Activated T-helper 17 cell treated with anti-CD3 and anti-CD28 coated beads, Interleukin-2, amount 50 U/mL, for 72 hours (primary cell): ENCODE data around the gene GAS2. TPM values are rescaled to one million over a fixed set of nuclear protein-coding genes. Genes with fewer than 3 reads are reported as not detected.
"Not testable (repeated sequence)": the region's sequence is repeated elsewhere in the genome, so short reads cannot be mapped to it uniquely, and the experiment has no call there.

ENCODE experiments used
- ATAC-seq: fragments of 150-1000 bp; cut with Tn5 transposase; replicated peaks from 2 replicates; pipeline ENCODE4 v1.10.0; 2021; ENCODE audit warnings: mild to moderate bottlenecking, moderate library complexity
- H3K27ac Mint-ChIP-seq: one replicate; pipeline ENCODE4 v1.8.0; 2022; ENCODE audit warnings: mixed read lengths
- H3K27me3 Mint-ChIP-seq: one replicate; pipeline ENCODE4 v1.8.0; 2022; ENCODE audit warnings: mixed read lengths
- H3K36me3 Mint-ChIP-seq: one replicate; pipeline ENCODE4 v1.8.0; 2022; ENCODE audit warnings: low read depth, mild to moderate bottlenecking, mixed read lengths
- H3K4me1 Mint-ChIP-seq: one replicate; pipeline ENCODE4 v1.8.0; 2022; ENCODE audit warnings: mixed read lengths
- H3K4me3 Mint-ChIP-seq: one replicate; pipeline ENCODE4 v1.8.0; 2022; ENCODE audit warnings: mild to moderate bottlenecking, mixed read lengths
- H3K9me3 Mint-ChIP-seq: one replicate; pipeline ENCODE4 v1.8.0; 2022; ENCODE audit warnings: mixed read lengths
- total RNA-seq, 2 donors: library from RNA; stranded (reverse); gene quantifications; one replicate each; pipeline ENCODE4 v1.2.3, GENCODE V29; 2022

The GAS2 gene
- total RNA-seq = 1 to 10 TPM; 1.2 to 1.5 TPM

DNA sequence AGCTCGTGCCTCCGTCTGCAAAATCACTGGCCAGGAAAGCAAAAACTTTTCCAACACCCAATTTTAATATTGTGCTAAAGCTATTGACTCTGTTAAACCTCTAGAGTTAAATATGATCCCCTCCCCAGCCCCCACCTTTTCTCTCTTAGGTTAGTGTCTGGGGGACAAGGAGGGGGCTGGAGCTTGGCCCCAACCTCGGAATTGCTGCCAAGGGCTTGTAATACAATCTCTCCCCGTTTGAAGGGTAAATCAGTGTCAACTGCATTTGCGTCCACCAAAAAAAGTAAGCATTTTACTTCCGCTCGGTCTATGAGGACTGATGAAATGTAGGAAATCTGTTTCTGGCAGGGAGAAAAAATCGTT lies at the start of gene GAS2:
Gene GAS2, plus strand, starts transcription at position 287 of the 363 bp plus-strand sequence. CDS start 8,259 bp downstream, outside the sequence.
- H3K9me3 Mint-ChIP-seq = no peaks in the 10 kb centered on the region
- no peak for ATAC-seq
- H3K27ac Mint-ChIP-seq = no peak within 1 kb of the TSS
- peaks cover 3% of the 10 kb centered on the region for H3K4me1 Mint-ChIP-seq
- H3K4me3 Mint-ChIP-seq = peak within 1 kb of the TSS; percentile 32
- H3K36me3 Mint-ChIP-seq = no peaks in the 10 kb centered on the region
- peaks cover 39% of the 10 kb centered on the region for H3K27me3 Mint-ChIP-seq

DNA sequence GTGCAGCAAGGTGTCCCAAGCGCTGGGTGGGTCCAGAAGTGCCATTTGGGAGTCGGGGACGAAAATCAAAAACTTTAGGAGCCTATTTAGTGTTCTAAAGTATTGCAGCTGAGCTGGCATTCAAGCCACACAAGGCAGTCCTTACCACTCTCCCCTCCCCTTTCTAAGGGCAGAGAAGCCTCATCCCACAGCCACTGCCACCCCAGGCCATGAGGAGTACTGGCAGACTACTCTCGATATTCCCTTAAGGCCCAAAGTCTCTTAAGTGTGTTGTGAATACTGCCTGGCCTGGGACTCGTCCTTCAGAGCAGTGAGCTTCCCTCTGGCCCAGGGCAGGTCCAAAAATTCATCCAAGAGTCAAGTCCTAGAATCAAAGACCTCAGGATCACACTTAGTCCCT lies 48.5 kb upstream of the GAS2 start:
- Mint-ChIP-seq H3K27ac (no peak overlapping the region), H3K4me3 (no peak overlapping the region), H3K36me3 (peaks cover 19% of the 10 kb centered on the region), H3K9me3 (no peaks in the 10 kb centered on the region), H3K4me1 (peaks cover 6% of the 10 kb centered on the region), H3K27me3 (no peaks in the 10 kb centered on the region)
- no peak for ATAC-seq

DNA sequence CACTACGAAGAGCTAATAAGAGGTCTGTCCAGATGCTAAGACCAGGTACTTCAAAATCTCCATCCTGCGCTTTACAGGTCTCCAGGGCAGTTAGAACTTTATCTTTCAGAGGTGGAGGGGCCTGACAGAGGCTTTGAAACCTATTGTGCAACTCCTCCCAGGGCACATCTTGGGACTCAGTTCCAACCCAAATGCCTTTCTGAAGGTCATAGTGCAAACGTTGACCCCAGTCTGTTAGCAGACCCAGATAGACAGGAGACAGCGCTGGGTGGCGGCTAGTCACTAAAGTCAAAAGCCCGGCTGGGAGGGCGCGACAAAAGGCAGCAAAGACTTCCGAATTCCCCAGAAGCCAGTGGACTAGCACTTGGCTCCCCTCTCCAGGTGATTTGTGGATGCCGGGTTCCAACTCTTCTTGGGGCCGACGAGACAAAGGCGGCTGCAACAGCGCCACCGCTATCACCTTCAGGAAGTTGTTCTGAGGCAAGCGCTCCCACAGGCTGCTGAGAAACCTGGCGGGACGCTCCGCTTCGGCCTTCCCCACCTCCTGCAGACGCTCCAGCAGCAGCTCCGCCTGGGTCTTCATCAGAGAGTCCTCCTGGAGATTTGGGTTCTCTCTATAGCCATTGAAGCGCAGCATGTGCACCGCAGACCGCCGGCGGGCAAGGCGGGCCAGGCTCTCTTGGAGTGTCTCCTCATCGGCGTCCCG lies 41.5 kb upstream of the GAS2 start:
- no peaks in the 10 kb centered on the region for H3K27me3 Mint-ChIP-seq
- H3K4me3 Mint-ChIP-seq = peak overlapping the region; percentile 96
- peak; percentile 58 for ATAC-seq
- peaks cover 34% of the 10 kb centered on the region for H3K36me3 Mint-ChIP-seq
- H3K4me1 Mint-ChIP-seq = peaks cover 12% of the 10 kb centered on the region
- H3K9me3 Mint-ChIP-seq = no peaks in the 10 kb centered on the region
- peak overlapping the region; percentile 96 for H3K27ac Mint-ChIP-seq

DNA sequence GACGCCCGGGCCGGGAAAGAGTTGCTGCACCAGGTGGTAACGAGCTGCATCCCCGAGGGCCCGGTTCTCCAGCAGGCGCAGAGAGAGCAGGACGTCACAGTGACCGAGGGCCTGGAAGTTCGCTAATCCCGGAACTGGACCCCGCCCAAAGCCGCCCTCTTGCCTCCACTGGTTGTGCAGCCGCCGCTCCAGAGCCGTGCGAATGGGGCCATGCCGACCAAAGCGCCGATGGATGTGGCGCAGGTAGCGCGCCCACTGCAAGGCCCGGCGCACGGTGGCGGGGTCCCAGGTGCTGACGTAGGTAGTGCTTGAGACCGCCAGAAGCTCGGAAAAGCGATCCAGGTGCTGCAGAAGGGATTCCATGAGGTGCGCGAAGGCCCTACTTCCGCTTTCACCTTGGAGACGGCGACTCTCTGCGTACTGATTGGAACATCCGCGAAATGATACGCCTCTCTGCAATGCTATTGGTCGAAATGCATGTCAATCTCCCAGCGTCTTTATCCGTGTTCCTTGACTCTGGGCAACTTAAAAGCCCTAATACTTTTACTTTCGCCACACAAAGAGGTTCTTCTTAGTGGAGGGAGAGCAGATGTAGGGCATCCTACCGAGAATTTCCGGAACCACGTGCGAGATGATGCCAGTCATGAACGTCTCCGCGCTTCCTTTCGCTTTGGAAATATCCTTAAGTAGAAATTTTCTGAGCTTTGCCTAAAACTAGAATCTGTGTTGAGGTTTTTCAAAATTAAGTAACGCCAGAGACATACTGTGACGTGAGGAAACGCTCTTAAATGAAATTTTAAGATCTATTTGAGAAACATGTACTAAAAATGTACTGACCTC lies 40.7 kb upstream of the GAS2 start, which contains the start of gene FANCF:
Gene FANCF, minus strand, starts transcription at position 376 of the 840 bp plus-strand sequence. Its CDS starts 13 bp downstream, at position 363.
- Mint-ChIP-seq H3K9me3 (no peaks in the 10 kb centered on the region), H3K4me1 (peaks cover 12% of the 10 kb centered on the region), H3K4me3 (peak within 1 kb of the TSS; percentile 96)

GRCh38 chr11:22626573-22627239 lies 39.7 kb upstream of the GAS2 start:
- peak overlapping the region; percentile 96 for H3K27ac Mint-ChIP-seq
- no peak for ATAC-seq
- peak overlapping the region; percentile 96 for H3K4me3 Mint-ChIP-seq
- no peaks in the 10 kb centered on the region for H3K27me3 Mint-ChIP-seq
- H3K36me3 Mint-ChIP-seq = peaks cover 17% of the 10 kb centered on the region
- H3K4me1 Mint-ChIP-seq = peaks cover 6% of the 10 kb centered on the region
- no peaks in the 10 kb centered on the region for H3K9me3 Mint-ChIP-seq

More for the DNA sequence above, 40.7 kb upstream of the GAS2 start, which contains the start of gene FANCF:
- peaks cover 27% of the 10 kb centered on the region for H3K36me3 Mint-ChIP-seq
- peak within 1 kb of the TSS; percentile 96 for H3K27ac Mint-ChIP-seq
- no peaks in the 10 kb centered on the region for H3K27me3 Mint-ChIP-seq
- ATAC-seq = peak; percentile 97

GRCh38 chr11:22627421-22627820 lies 39.0 kb upstream of the GAS2 start:
- no peak overlapping the region for H3K27ac Mint-ChIP-seq
- no peaks in the 10 kb centered on the region for H3K9me3 Mint-ChIP-seq
- no peak overlapping the region for H3K4me3 Mint-ChIP-seq
- no peaks in the 10 kb centered on the region for H3K27me3 Mint-ChIP-seq
- no peak for ATAC-seq
- H3K4me1 Mint-ChIP-seq = peaks cover 6% of the 10 kb centered on the region
- peaks cover 16% of the 10 kb centered on the region for H3K36me3 Mint-ChIP-seq

DNA sequence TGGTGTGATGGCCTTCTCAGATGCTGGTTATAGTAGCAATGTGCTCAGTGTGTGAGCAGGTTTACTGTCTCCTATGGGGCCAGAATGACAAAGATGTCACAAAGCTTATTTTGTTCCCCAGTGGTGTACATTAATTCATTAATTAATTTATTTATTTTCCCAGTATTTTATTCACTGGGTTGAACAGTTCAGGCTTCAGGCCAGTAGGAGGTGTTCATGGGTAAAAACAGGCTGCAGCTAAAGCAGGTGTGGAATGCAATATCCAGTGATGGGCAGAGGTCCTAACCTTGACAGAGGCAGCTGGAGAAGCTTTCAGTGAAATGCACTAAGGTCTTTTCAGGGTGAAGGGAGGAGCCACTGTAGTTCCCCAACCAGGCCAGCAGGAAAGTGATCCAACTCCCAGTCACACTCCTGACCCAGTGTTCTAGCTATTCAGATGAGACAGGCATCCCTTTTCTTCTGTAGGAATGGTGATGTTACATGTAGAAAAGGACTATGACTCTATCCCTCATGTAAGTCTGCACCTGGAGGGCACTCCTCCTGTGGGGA lies 33.0 kb upstream of the GAS2 start:
- no peak for ATAC-seq
- H3K27me3 Mint-ChIP-seq = no peaks in the 10 kb centered on the region
- H3K27ac Mint-ChIP-seq = peak overlapping the region; percentile 21

DNA sequence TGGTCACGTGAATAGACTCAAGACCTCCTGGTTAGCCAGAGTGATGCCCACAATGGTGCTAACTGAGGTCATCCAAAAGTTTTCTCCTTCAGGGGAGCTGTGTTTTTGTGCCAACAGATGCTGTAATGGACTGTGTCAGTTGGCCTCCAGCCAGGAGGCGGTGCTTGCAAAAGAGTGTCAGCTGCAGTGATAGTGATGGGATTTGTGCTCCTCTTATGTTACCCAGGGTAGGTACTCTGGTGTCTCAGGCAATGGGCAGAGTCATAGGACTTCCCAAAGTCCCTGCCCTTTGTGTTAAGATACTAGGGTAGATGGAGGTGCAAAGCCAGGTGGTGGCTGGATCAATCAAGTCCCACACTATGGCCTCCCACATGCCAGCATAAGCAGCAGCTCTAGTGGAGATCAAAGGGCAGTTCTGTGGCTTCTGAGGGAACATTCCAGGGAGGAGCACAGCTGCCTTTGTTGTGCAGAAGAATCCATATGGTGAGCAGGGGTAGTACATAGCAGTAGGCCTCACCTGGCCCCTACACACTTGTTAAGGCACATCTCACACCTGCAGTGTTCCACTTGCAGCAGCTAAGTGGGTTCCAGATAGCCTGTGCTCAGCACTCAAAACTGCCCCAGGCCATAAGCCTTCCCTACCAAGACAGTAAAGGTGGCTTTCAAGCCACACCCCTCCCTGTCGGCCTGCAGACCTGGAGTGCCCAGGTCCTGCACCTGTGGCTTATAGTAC lies 31.3 kb upstream of the GAS2 start:
- peak; percentile 49 for ATAC-seq
- no peak overlapping the region for H3K27ac Mint-ChIP-seq
- H3K4me3 Mint-ChIP-seq = no peak overlapping the region
- no peaks in the 10 kb centered on the region for H3K4me1 Mint-ChIP-seq
- H3K9me3 Mint-ChIP-seq = no peaks in the 10 kb centered on the region
- H3K36me3 Mint-ChIP-seq = no peaks in the 10 kb centered on the region
- H3K27me3 Mint-ChIP-seq = no peaks in the 10 kb centered on the region

More for the DNA sequence above, 33.0 kb upstream of the GAS2 start:
- Mint-ChIP-seq H3K9me3 (no peaks in the 10 kb centered on the region), H3K4me3 (no peak overlapping the region), H3K36me3 (no peaks in the 10 kb centered on the region), H3K4me1 (no peaks in the 10 kb centered on the region)

- Mint-ChIP-seq H3K4me1 (no peaks in the 10 kb centered on the region), H3K9me3 (no peaks in the 10 kb centered on the region), H3K4me3 (no peak overlapping the region), H3K27me3 (no peaks in the 10 kb centered on the region), H3K36me3 (no peaks in the 10 kb centered on the region), H3K27ac (no peak overlapping the region)
- peak; percentile 43 for ATAC-seq
Measured at GRCh38 chr11:22635689-22636088, 30.7 kb upstream of the GAS2 start.

- Mint-ChIP-seq H3K27ac (no peak overlapping the region), H3K36me3 (no peaks in the 10 kb centered on the region), H3K4me1 (no peaks in the 10 kb centered on the region), H3K27me3 (no peaks in the 10 kb centered on the region), H3K9me3 (no peaks in the 10 kb centered on the region), H3K4me3 (no peak overlapping the region)
- no peak for ATAC-seq
Measured at GRCh38 chr11:22640862-22641261, 25.5 kb upstream of the GAS2 start.

- no peak overlapping the region for H3K4me3 Mint-ChIP-seq
- no peak overlapping the region for H3K27ac Mint-ChIP-seq
- no peaks in the 10 kb centered on the region for H3K9me3 Mint-ChIP-seq
- H3K36me3 Mint-ChIP-seq = no peaks in the 10 kb centered on the region
- no peak for ATAC-seq
- H3K27me3 Mint-ChIP-seq = no peaks in the 10 kb centered on the region
- no peaks in the 10 kb centered on the region for H3K4me1 Mint-ChIP-seq
Measured at GRCh38 chr11:22641559-22641958, 24.9 kb upstream of the GAS2 start.

DNA sequence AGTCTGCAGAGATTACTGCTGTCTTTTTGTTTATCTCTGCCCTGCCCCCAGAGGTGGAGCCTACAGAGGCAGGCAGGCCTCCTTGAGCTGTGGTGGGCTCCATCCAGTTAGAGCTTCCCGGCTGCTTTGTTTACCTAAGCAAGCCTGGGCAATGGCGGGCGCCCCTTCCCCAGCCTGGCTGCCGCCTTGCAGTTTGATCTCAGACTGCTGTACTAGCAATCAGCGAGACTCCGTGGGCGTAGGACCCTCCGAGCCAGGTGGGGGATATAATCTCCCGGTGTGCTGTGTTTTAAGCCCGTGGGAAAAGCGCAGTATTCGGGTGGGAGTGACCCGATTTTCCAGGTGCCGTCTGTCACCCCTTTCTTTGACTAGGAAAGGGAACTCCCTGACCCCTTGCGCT lies 14.1 kb upstream of the GAS2 start:
- H3K4me1 Mint-ChIP-seq, H3K4me3 Mint-ChIP-seq, ATAC-seq, H3K9me3 Mint-ChIP-seq, H3K27me3 Mint-ChIP-seq, H3K27ac Mint-ChIP-seq, H3K36me3 Mint-ChIP-seq: not testable (repeated sequence)

- no peak overlapping the region for H3K27ac Mint-ChIP-seq
- H3K36me3 Mint-ChIP-seq = no peaks in the 10 kb centered on the region
- ATAC-seq = no peak
- no peak overlapping the region for H3K4me3 Mint-ChIP-seq
- peaks cover 4% of the 10 kb centered on the region for H3K27me3 Mint-ChIP-seq
- no peaks in the 10 kb centered on the region for H3K9me3 Mint-ChIP-seq
- peaks cover 9% of the 10 kb centered on the region for H3K4me1 Mint-ChIP-seq
Measured at GRCh38 chr11:22656130-22656529, 10.3 kb upstream of the GAS2 start.
